Measurements from ENCODE around the gene CDC14A.

GRCh38 chr1:100380635-100381034, 28.3 kb downstream of the CDC14A start:
- TF ChIP-seq TAF1 (IDR thresholded peaks at IDR 0.05; ENCODE audit: low read depth, low read length), result no peak
- TF ChIP-seq POLR2A (IDR thresholded peaks at IDR 0.05; ENCODE audit: low read depth, low read length), result no peak
- TF ChIP-seq POLR2AphosphoS5 (IDR thresholded peaks at IDR 0.05; ENCODE audit: low read depth, low read length), result no peak

Data from GM12891 (cell line).